MCF 10A (cell line): ENCODE results near the gene ICE2. TPM values are rescaled to one million over a fixed set of nuclear protein-coding genes. Genes with fewer than 3 reads are reported as not detected.

Source experiments
- BruUV-seq: library from RNA; stranded (reverse); fragments of 400-500 nt; replicated peaks from 2 replicates; lab custom pipeline; 2021; lab: Mats Ljungman, UMichigan
- CTCF ChIA-PET: fragments of 300-600 bp; sonication (Branson Sonifier 250); formaldehyde crosslinking; extraction: SDS; loops from one replicate; lab custom pipeline; 2021; ENCODE audit warnings: antibody characterized with exemption, inconsistent platforms; lab: Yijun Ruan, JAX
- POLR2A ChIA-PET: fragments of 300-600, 350-650 bp; sonication (Branson Sonifier 250); formaldehyde crosslinking; extraction: SDS; loops from one replicate; lab custom pipeline; 2020; ENCODE audit warnings: antibody characterized with exemption, inconsistent platforms; lab: Yijun Ruan, JAX
- DNase-seq: peaks from one replicate; pipeline ENCODE4 v3.0.0-alpha.2; 2018; ENCODE audit not compliant: unreplicated experiment
- H3K27ac Mint-ChIP-seq: one replicate; pipeline ENCODE4 v1.8.0; 2022; ENCODE audit warnings: mild to moderate bottlenecking, low read depth, mixed read lengths; ENCODE audit not compliant: unreplicated experiment
- H3K27me3 Mint-ChIP-seq: one replicate; pipeline ENCODE4 v1.8.0; 2022; ENCODE audit warnings: mixed read lengths; ENCODE audit not compliant: insufficient read depth, unreplicated experiment
- H3K36me3 Mint-ChIP-seq: one replicate; pipeline ENCODE4 v1.8.0; 2022; ENCODE audit warnings: mild to moderate bottlenecking, moderate library complexity, mixed read lengths; ENCODE audit not compliant: insufficient read depth, unreplicated experiment
- H3K4me1 Mint-ChIP-seq: one replicate; pipeline ENCODE4 v1.8.0; 2022; ENCODE audit warnings: mixed read lengths; ENCODE audit not compliant: insufficient read depth, unreplicated experiment
- H3K4me3 Mint-ChIP-seq: one replicate; pipeline ENCODE4 v1.8.0; 2022; ENCODE audit warnings: mild to moderate bottlenecking, moderate library complexity, mixed read lengths; ENCODE audit not compliant: unreplicated experiment
- H3K9me3 Mint-ChIP-seq: one replicate; pipeline ENCODE4 v1.8.0; 2022; ENCODE audit warnings: mixed read lengths; ENCODE audit not compliant: unreplicated experiment
- intact Hi-C: fragments of 100-400 bp; cut with micrococcal nuclease; formaldehyde crosslinking; loops from 2 replicates; pipeline ENCODE4 v1.14.1; 2022
- total RNA-seq: library from RNA; stranded (reverse); gene quantifications from 2 replicates; pipeline ENCODE4 v1.2.3, GENCODE V29; 2022
- TF ChIP-seq, protein P1 (sequence below): fragments of 200-600 bp; IDR thresholded peaks from one replicate; pipeline ENCODE4 v1.8.0; 2022; ENCODE audit warnings: antibody characterized with exemption, mild to moderate bottlenecking; ENCODE audit not compliant: unreplicated experiment

The ICE2 gene
- total RNA-seq, 1 experiment from 2014 or later, result 57.9 TPM

DNA sequence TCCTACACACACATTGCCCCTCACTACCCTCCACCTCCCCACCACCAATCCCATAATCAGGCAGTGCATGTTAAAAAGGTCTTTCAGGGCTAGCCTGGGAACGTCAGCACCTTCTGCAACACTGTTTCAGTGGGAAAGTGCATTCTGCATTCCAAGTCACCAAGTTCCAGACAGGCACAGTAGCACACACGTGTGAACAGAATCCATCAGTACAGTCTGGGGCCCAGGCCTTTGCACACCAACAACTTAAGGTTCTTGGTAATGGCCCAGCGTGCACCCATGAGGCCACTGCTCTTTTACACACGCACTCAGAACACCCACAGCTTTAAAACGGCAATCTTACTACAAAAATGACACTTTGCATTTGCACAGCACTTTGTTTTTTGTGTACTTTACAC lies 82.4 kb downstream of the ICE2 start:
- intact Hi-C loops, result loop anchor here (5.0 kb wide), 1 partner anchor 34 kb away; no protein-coding TSS in a partner anchor
- POLR2A ChIA-PET, result interaction anchor here (0.7 to 13.9 kb wide), 12 partner anchors 14 to 707 kb away, joined by 3 to 461 read pairs (median 42); partner anchors contain the start of gene ICE2
- TF ChIP-seq, protein P1, sequence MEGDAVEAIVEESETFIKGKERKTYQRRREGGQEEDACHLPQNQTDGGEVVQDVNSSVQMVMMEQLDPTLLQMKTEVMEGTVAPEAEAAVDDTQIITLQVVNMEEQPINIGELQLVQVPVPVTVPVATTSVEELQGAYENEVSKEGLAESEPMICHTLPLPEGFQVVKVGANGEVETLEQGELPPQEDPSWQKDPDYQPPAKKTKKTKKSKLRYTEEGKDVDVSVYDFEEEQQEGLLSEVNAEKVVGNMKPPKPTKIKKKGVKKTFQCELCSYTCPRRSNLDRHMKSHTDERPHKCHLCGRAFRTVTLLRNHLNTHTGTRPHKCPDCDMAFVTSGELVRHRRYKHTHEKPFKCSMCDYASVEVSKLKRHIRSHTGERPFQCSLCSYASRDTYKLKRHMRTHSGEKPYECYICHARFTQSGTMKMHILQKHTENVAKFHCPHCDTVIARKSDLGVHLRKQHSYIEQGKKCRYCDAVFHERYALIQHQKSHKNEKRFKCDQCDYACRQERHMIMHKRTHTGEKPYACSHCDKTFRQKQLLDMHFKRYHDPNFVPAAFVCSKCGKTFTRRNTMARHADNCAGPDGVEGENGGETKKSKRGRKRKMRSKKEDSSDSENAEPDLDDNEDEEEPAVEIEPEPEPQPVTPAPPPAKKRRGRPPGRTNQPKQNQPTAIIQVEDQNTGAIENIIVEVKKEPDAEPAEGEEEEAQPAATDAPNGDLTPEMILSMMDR, result no peak
- CTCF ChIA-PET, result interaction anchor here (1.1 to 1.8 kb wide), 4 partner anchors 10 to 35 kb away, joined by 3 to 10 read pairs (median 3); no protein-coding TSS in a partner anchor
- Mint-ChIP-seq H3K36me3 (peaks cover 65% of the 10 kb centered on the region), H3K9me3 (no peaks in the 10 kb centered on the region), H3K4me3 (peak overlapping the region; percentile 98), H3K4me1 (peaks cover 59% of the 10 kb centered on the region), H3K27me3 (no peaks in the 10 kb centered on the region), H3K27ac (peak overlapping the region; percentile 91)
- BruUV-seq, result no TSS peak
- DNase-seq, result no peak

DNA sequence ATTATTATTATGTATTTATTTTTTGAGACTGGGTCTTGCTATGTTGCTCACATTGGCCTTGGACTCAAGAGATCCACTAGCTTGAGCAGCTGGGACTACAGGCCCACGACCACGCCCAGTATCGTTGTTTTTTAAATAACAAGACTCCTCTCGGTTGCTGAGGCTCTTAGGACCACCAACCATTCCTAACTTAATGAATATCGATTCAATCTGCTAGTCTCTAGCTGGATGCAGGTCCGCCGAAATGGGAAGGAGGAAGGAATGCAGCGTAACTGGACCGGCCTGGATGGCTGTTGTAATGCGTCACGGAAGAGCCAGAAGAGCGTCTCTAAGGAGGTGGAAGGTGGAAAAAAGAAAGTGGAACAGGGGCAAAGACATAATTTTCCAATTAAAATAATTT lies 82.8 kb downstream of the ICE2 start:
- intact Hi-C loops, result loop anchor here (5.0 kb wide), 1 partner anchor 34 kb away; no protein-coding TSS in a partner anchor
- Mint-ChIP-seq H3K27ac (peak overlapping the region; percentile 91), H3K36me3 (peaks cover 69% of the 10 kb centered on the region), H3K4me1 (peaks cover 64% of the 10 kb centered on the region), H3K27me3 (no peaks in the 10 kb centered on the region), H3K9me3 (no peaks in the 10 kb centered on the region), H3K4me3 (peak overlapping the region; percentile 98)
- ChIA-PET CTCF (interaction anchor here (1.0 to 1.8 kb wide), 5 partner anchors 10 to 37 kb away, joined by 3 to 10 read pairs (median 3); no protein-coding TSS in a partner anchor), POLR2A (interaction anchor here (0.7 to 13.9 kb wide), 14 partner anchors 8 to 706 kb away, joined by 3 to 461 read pairs (median 12); partner anchors contain the start of gene ICE2)
- TF ChIP-seq, protein P1, result no peak
- DNase-seq, result no peak
- no TSS peak for BruUV-seq

DNA sequence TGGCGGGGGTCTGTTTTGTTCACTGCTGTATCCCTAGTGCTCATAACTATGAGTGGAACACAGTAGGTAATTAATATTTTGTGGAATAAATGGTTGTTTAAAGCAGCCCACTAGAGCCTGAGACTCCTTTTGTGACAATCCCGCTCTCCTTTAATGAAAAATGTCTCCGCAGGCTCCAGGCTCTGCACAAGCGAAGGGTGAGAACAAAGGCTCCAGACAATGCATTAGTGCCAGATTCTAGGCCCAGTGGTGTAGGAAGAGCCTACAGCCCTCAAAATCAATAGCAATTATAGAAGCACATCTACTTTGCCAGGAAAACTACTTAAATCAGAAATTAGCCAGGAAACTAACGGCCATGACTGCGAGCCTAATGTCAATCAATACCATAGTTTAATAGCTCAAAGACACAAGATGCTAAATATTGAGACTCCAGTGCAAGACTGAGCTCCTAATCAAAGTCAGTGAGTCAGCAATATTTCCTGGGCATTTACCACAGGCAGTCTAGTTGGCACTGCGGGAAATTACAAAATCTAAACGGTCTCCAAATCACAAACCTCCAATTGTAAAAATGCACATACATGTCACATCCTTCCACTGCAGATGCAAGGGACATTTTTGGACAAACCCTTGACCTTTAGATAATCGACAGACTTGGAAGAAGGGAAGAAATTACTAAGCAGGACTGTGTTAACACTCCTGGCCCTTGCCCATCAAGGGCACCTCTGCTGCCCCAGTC lies 83.5 kb downstream of the ICE2 start:
- Mint-ChIP-seq H3K4me3 (peak overlapping the region; percentile 98), H3K36me3 (peaks cover 74% of the 10 kb centered on the region), H3K27ac (peak overlapping the region; percentile 91), H3K27me3 (no peaks in the 10 kb centered on the region), H3K9me3 (no peaks in the 10 kb centered on the region), H3K4me1 (peaks cover 70% of the 10 kb centered on the region)
- TSS peak; percentile 10 for BruUV-seq
- TF ChIP-seq, protein P1, result no peak
- CTCF ChIA-PET, result interaction anchor here (1.0 to 1.8 kb wide), 5 partner anchors 14 to 36 kb away, joined by 3 to 10 read pairs (median 4); no protein-coding TSS in a partner anchor
- POLR2A ChIA-PET, result interaction anchor here (0.8 to 13.9 kb wide), 13 partner anchors 8 to 708 kb away, joined by 3 to 461 read pairs (median 17); partner anchors contain the start of gene ICE2
- DNase-seq, result peak; percentile 60
- intact Hi-C loops, result loop anchor here (5.0 kb wide), 1 partner anchor 33 kb away; no protein-coding TSS in a partner anchor

DNA sequence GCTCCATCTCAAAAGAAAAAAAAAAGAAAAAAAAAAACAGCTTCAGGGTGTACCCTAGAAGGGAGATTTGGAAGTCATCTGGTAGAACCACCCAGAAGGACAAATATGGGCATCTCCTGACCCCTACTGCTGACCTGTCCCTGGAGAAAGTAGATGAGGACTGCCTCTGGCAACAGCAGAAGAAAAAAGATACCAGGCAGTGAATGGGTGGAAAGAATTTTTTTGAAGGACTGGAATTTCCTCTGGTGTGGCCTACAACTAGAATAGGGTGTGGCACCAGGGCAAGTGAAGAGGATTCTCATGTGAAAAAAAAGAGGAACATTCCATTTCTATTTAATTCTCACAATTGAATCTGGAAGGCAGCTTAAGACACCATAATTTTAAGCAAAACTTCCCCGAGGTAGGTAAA lies 84.2 kb downstream of the ICE2 start:
- intact Hi-C loops, result loop anchor here (5.0 kb wide), 1 partner anchor 32 kb away; no protein-coding TSS in a partner anchor
- peak overlapping the region; percentile 91 for H3K27ac Mint-ChIP-seq
- no peaks in the 10 kb centered on the region for H3K9me3 Mint-ChIP-seq
- POLR2A ChIA-PET, result interaction anchor here (0.7 to 13.9 kb wide), 13 partner anchors 9 to 707 kb away, joined by 3 to 461 read pairs (median 17); partner anchors contain the start of gene ICE2
- H3K27me3 Mint-ChIP-seq, result no peaks in the 10 kb centered on the region
- H3K36me3 Mint-ChIP-seq, result peaks cover 82% of the 10 kb centered on the region
- peak overlapping the region; percentile 98 for H3K4me3 Mint-ChIP-seq
- no TSS peak for BruUV-seq
- DNase-seq, result peak; percentile 66
- CTCF ChIA-PET, result interaction anchor here (1.0 to 2.2 kb wide), 8 partner anchors 13 to 48 kb away, joined by 3 to 11 read pairs (median 5); no protein-coding TSS in a partner anchor
- H3K4me1 Mint-ChIP-seq, result peaks cover 75% of the 10 kb centered on the region
- TF ChIP-seq, protein P1, result no peak
